Common myeloid progenitor, CD34-positive (primary cell): ENCODE data around the gene COQ5.
A peak's percentile ranks its signal among the peaks of the same experiment; 100 is the strongest.

ENCODE experiments used
- CTCF ChIA-PET: fragments of 350-600 bp; sonication (Branson Sonifier 250); formaldehyde crosslinking; loops from one replicate; lab custom pipeline; 2021; ENCODE audit warnings: antibody characterized with exemption; lab: Charles Lee
- POLR2A ChIA-PET: fragments of 350-600 bp; sonication (Branson Sonifier 250); formaldehyde crosslinking; loops from one replicate; lab custom pipeline; 2021; ENCODE audit warnings: antibody characterized with exemption; lab: Charles Lee
- DNase-seq, 3 donors: peaks; one replicate each; pipeline versions ENCODE4 v3.0.0 to v3.0.0-alpha.2; 2013
- H3K27ac ChIP-seq, 2 experiments: 1 replicate in 1 of 2; 2 replicates in 1 of 2; pipeline ENCODE4 v1.7.0; 2013; ENCODE audit warnings: inconsistent platforms in 2 of 2, low read length in 2 of 2, mild to moderate bottlenecking in 2 of 2, low read depth in 1 of 2, moderate library complexity in 1 of 2; ENCODE audit not compliant: severe bottlenecking in 2 of 2, insufficient read depth in 1 of 2, poor library complexity in 1 of 2
- H3K27me3 ChIP-seq, 5 experiments: replicated peaks in 2 of 5; 1 replicate in 3 of 5; 2 replicates in 2 of 5; pipeline versions ENCODE4 v1.6.1 to v1.7.0; 2013; ENCODE audit warnings: low read length in 4 of 5, mild to moderate bottlenecking in 2 of 5, moderate library complexity in 2 of 5, inconsistent platforms in 1 of 5; ENCODE audit not compliant: insufficient read depth in 5 of 5, control insufficient read depth in 4 of 5
- H3K36me3 ChIP-seq, 4 experiments: 1 replicate in 2 of 4; 2 replicates in 2 of 4; pipeline versions ENCODE4 v1.6.1 to v1.7.0; 2013; ENCODE audit warnings: low read length in 3 of 4, control low read depth in 1 of 4, mild to moderate bottlenecking in 1 of 4; ENCODE audit not compliant: control insufficient read depth in 4 of 4, insufficient read depth in 4 of 4
- H3K4me1 ChIP-seq, 4 experiments: 1 replicate in 3 of 4; 2 replicates in 1 of 4; pipeline versions ENCODE4 v1.6.1 to v1.7.1; 2013; ENCODE audit warnings: low read length in 3 of 4, mild to moderate bottlenecking in 3 of 4, control low read depth in 1 of 4, inconsistent platforms in 1 of 4, moderate library complexity in 1 of 4; ENCODE audit not compliant: control insufficient read depth in 4 of 4, insufficient read depth in 4 of 4; ENCODE audit errors: control extremely low read depth in 1 of 4
- H3K4me3 ChIP-seq, 7 experiments: 1 replicate in 4 of 7; 2 replicates in 3 of 7; pipeline versions ENCODE4 v1.5.1 to v1.7.0; 2013; ENCODE audit warnings: mild to moderate bottlenecking in 7 of 7, low read length in 6 of 7, moderate library complexity in 6 of 7, inconsistent platforms in 2 of 7, low read depth in 2 of 7, control low read depth in 1 of 7; ENCODE audit not compliant: insufficient read depth in 4 of 7, control insufficient read depth in 1 of 7; ENCODE audit errors: extremely low read depth in 1 of 7
- H3K9me3 ChIP-seq, 5 experiments: 1 replicate in 4 of 5; 2 replicates in 1 of 5; pipeline versions ENCODE4 v1.6.1 to v1.7.1; 2013; ENCODE audit warnings: low read length in 4 of 5, mild to moderate bottlenecking in 2 of 5, inconsistent platforms in 1 of 5, low read depth in 1 of 5, moderate library complexity in 1 of 5; ENCODE audit not compliant: control insufficient read depth in 4 of 5, insufficient read depth in 2 of 5; ENCODE audit errors: control extremely low read depth in 1 of 5
- WGBS: methylation state at CpG from one replicate; pipeline ENCODE4 v1.1.5; 2013; ENCODE audit not compliant: insufficient coverage; 5-methylcytosine and 5-hydroxymethylcytosine counted together

Gene COQ5

DNA sequence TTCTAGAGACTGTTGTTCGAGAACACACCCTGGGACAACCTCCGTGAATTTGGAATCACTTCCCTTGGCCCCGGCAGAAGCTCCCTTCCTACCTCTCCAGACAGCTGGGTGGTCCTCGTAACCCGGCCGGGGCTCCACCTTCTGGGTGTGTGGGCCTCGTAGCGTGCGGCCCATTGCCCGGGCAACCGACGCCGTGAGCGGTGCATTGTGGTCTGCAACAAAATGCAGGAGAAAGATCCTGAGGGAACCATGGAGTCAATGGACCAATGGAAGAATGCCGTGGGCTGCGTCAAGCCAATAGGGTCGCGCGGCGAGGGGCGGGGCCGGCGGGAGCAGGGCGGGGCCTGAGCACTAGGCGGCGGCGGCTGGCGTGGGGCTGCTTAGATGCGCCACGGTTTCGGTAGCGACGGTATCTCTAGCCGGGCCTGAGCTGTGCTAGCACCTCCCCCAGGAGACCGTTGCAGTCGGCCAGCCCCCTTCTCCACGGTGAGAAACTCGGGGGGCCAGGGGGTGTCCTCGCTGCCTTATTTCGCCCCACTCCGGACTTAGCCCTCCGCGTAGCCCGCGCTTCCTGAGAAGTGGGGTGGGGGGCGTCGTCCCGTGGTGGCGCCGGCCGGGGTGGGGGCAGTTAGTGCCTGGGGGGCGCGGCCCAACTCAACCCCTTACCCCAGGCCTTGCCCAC lies 33.1 kb downstream of the COQ5 start, which contains the start of gene DYNLL1:
Gene DYNLL1 (plus strand): TSS at position 383 of the 682 bp plus-strand sequence. CDS start 309 bp downstream, outside the sequence.
- Histone ChIP-seq H3K27ac (peak within 1 kb of the TSS; percentile 80 to 92), H3K4me1 (peaks cover 9 to 27% (median 19%) of the 10 kb centered on the region in 4 experiments), H3K36me3 (peaks cover 3 to 30% (median 15%) of the 10 kb centered on the region in 4 experiments), H3K27me3 (no peaks in the 10 kb centered on the region), H3K9me3 (no peaks in the 10 kb centered on the region), H3K4me3 (peak within 1 kb of the TSS; percentile 85 to 99 (median 93))
- CTCF ChIA-PET = interaction anchor here (0.9 to 3.2 kb wide), 6 partner anchors 13 to 60 kb away, joined by 3 to 11 read pairs (median 7); no protein-coding TSS in a partner anchor
- POLR2A ChIA-PET = interaction anchor here (0.6 to 1.2 kb wide), 5 partner anchors 14 to 196 kb away, joined by 3 to 7 read pairs (median 4); partner anchors contain the start of gene SRSF9
- under 1% methylated on average over 33 of the region's 53 CpGs for WGBS
- peak; percentile 96 to 98 (median 97) for DNase-seq

- POLR2A ChIA-PET = interaction anchor here (0.6 to 0.8 kb wide), 2 partner anchors 25 to 197 kb away, joined by 3 to 4 read pairs; partner anchors contain the start of gene SRSF9
- H3K4me3 ChIP-seq = peak overlapping the region; percentile 55 to 99 (median 93)
- DNase-seq = no peak
- 34% methylated on average over 7 of the region's 17 CpGs for WGBS
- peaks cover 3 to 26% (median 14%) of the 10 kb centered on the region in 4 experiments for H3K36me3 ChIP-seq
- peaks cover 9 to 24% (median 19%) of the 10 kb centered on the region in 4 experiments for H3K4me1 ChIP-seq
- no peaks in the 10 kb centered on the region for H3K9me3 ChIP-seq
- H3K27ac ChIP-seq = peak overlapping the region; percentile 33 to 92
- CTCF ChIA-PET = interaction anchor here (0.9 to 3.2 kb wide), 5 partner anchors 12 to 59 kb away, joined by 3 to 11 read pairs (median 9); no protein-coding TSS in a partner anchor
- H3K27me3 ChIP-seq = no peaks in the 10 kb centered on the region
Measured at GRCh38 chr12:120495186-120495730, 33.7 kb downstream of the COQ5 start.

- Histone ChIP-seq H3K4me1 (peaks cover 0 to 9% (median 6%) of the 10 kb centered on the region in 4 experiments), H3K27me3 (no peaks in the 10 kb centered on the region), H3K4me3 (no peak overlapping the region), H3K36me3 (peaks cover 0 to 14% (median 2%) of the 10 kb centered on the region in 4 experiments), H3K27ac (no peak overlapping the region), H3K9me3 (no peaks in the 10 kb centered on the region)
- 100% methylated on average over 1 of the region's 2 CpGs for WGBS
- CTCF ChIA-PET = interaction anchor here (1.0 to 2.4 kb wide), 10 partner anchors 9 to 80 kb away, joined by 3 to 9 read pairs (median 5); partner anchors contain the start of gene SRSF9
- DNase-seq = no peak
- POLR2A ChIA-PET = no interaction called here
Measured at GRCh38 chr12:120490833-120491512, 38.0 kb downstream of the COQ5 start.

- Histone ChIP-seq H3K27me3 (no peaks in the 10 kb centered on the region), H3K4me3 (no peak overlapping the region), H3K9me3 (no peaks in the 10 kb centered on the region), H3K36me3 (peaks cover 0 to 14% (median 2%) of the 10 kb centered on the region in 4 experiments), H3K27ac (no peak overlapping the region), H3K4me1 (peaks cover 0 to 7% (median 5%) of the 10 kb centered on the region in 4 experiments)
- 100% methylated on average over 3 of the region's 5 CpGs for WGBS
- no peak for DNase-seq
- ChIA-PET POLR2A (no interaction called here), CTCF (interaction anchor here (0.9 to 2.4 kb wide), 5 partner anchors 8 to 230 kb away, joined by 3 to 8 read pairs (median 4); no protein-coding TSS in a partner anchor)
Measured at GRCh38 chr12:120490325-120490724, 38.6 kb downstream of the COQ5 start.

DNA sequence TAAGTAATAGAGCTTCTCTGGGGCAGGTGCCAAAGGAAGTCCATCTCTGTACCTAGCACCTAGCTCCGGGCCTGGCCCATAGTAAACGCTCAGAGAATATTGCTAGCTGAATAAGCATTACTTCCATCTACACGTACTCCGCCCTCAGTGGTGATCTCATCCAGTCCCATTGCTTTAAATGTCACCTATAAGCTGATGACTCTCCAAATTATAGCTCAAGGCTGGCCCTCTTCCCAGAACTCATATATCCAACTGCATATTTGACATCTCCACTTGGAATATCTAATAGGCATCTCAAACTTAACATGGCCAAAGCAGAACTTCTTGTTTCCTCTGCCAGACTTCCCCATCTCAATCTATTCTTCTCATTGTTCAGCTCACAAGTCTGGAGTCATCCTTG lies 39.9 kb downstream of the COQ5 start:
- 98% methylated on average over 4 of the region's 4 CpGs for WGBS
- H3K4me3 ChIP-seq = no peak overlapping the region
- no peaks in the 10 kb centered on the region for H3K27me3 ChIP-seq
- POLR2A ChIA-PET = no interaction called here
- peaks cover 0 to 14% (median 2%) of the 10 kb centered on the region in 4 experiments for H3K36me3 ChIP-seq
- DNase-seq = no peak
- CTCF ChIA-PET = interaction anchor here (1.1 to 2.4 kb wide), 2 partner anchors 9 to 13 kb away, joined by 3 to 8 read pairs; no protein-coding TSS in a partner anchor
- no peak overlapping the region for H3K27ac ChIP-seq
- H3K9me3 ChIP-seq = no peaks in the 10 kb centered on the region
- no peaks in the 10 kb centered on the region for H3K4me1 ChIP-seq

GRCh38 chr12:120488057-120488640 lies 40.8 kb downstream of the COQ5 start:
- Histone ChIP-seq H3K4me3 (no peak overlapping the region), H3K9me3 (no peaks in the 10 kb centered on the region), H3K27ac (no peak overlapping the region), H3K27me3 (no peaks in the 10 kb centered on the region), H3K36me3 (peaks cover 0 to 14% (median 2%) of the 10 kb centered on the region in 4 experiments), H3K4me1 (peaks cover 0 to 2% (median 1%) of the 10 kb centered on the region in 4 experiments)
- CTCF ChIA-PET = interaction anchor here (1.1 to 1.8 kb wide), 2 partner anchors 12 to 18 kb away, joined by 3 to 6 read pairs; partner anchors contain the start of gene SRSF9
- WGBS = 78% methylated on average over 5 of the region's 5 CpGs
- DNase-seq = no peak
- POLR2A ChIA-PET = no interaction called here
